ENCODE results near the gene TMED4. TPM values are rescaled to one million over a fixed set of nuclear protein-coding genes. Genes with fewer than 3 reads are reported as not detected.

The TMED4 gene
- total RNA-seq, 1 experiment from 2014 or later: 79.5 TPM

GRCh38 chr7:44621034-44621749 lies 39.2 kb upstream of the TMED4 start:
- ChIA-PET CTCF (no interaction called here), POLR2A (ENCODE audit: low non-redundant PET) (no interaction called here)
- Histone ChIP-seq H3K9me3 (ENCODE audit: low read depth, low read length, poor library complexity, severe bottlenecking) (no peaks in the 10 kb centered on the region), H3K4me3 (ENCODE audit: low read depth, low read length, poor library complexity, severe bottlenecking) (no peak overlapping the region), H3K27me3 (replicated peaks; ENCODE audit: insufficient read depth, low read depth, low read length, poor library complexity) (no peaks in the 10 kb centered on the region), H3K4me1 (ENCODE audit: insufficient read depth, low read length, poor library complexity, severe bottlenecking) (peaks cover 4% of the 10 kb centered on the region), H3K36me3 (ENCODE audit: insufficient read depth, low read length, poor library complexity, severe bottlenecking) (peaks cover 9% of the 10 kb centered on the region), H3K27ac (ENCODE audit: low read depth, low read length, poor library complexity, severe bottlenecking) (no peak overlapping the region)
- no TSS peak for BruUV-seq (replicated peaks)
- TF ChIP-seq EZH2 (IDR thresholded peaks at IDR 0.05; ENCODE audit: borderline replicate concordance, low read depth, low read length, poor library complexity, severe bottlenecking) (no peak), CTCF (conservative IDR thresholded peaks at IDR 0.05; ENCODE audit: low read depth, low read length) (no peak)
- no peak for DNase-seq (ENCODE audit: low spot score)
- intact Hi-C loops (cut with micrococcal nuclease; ENCODE audit: unreplicated experiment): no loop called here

GRCh38 chr7:44618753-44619152 lies 36.7 kb upstream of the TMED4 start:
- intact Hi-C loops (cut with micrococcal nuclease; ENCODE audit: unreplicated experiment): no loop called here
- Histone ChIP-seq H3K4me3 (ENCODE audit: low read depth, low read length, poor library complexity, severe bottlenecking) (no peak overlapping the region), H3K4me1 (ENCODE audit: insufficient read depth, low read length, poor library complexity, severe bottlenecking) (peaks cover 4% of the 10 kb centered on the region), H3K27me3 (replicated peaks; ENCODE audit: insufficient read depth, low read depth, low read length, poor library complexity) (no peaks in the 10 kb centered on the region), H3K9me3 (ENCODE audit: low read depth, low read length, poor library complexity, severe bottlenecking) (no peaks in the 10 kb centered on the region), H3K36me3 (ENCODE audit: insufficient read depth, low read length, poor library complexity, severe bottlenecking) (peaks cover 5% of the 10 kb centered on the region), H3K27ac (ENCODE audit: low read depth, low read length, poor library complexity, severe bottlenecking) (no peak overlapping the region)
- BruUV-seq (replicated peaks): no TSS peak
- ChIA-PET CTCF (no interaction called here), POLR2A (ENCODE audit: low non-redundant PET) (no interaction called here)
- TF ChIP-seq EZH2 (IDR thresholded peaks at IDR 0.05; ENCODE audit: borderline replicate concordance, low read depth, low read length, poor library complexity, severe bottlenecking) (no peak), CTCF (conservative IDR thresholded peaks at IDR 0.05; ENCODE audit: low read depth, low read length) (no peak)
- DNase-seq (ENCODE audit: low spot score): no peak

- intact Hi-C loops (cut with micrococcal nuclease; ENCODE audit: unreplicated experiment): no loop called here
- DNase-seq (ENCODE audit: low spot score): no peak
- BruUV-seq (replicated peaks): no TSS peak
- no peak overlapping the region for H3K27ac ChIP-seq (ENCODE audit: low read depth, low read length, poor library complexity, severe bottlenecking)
- no peaks in the 10 kb centered on the region for H3K9me3 ChIP-seq (ENCODE audit: low read depth, low read length, poor library complexity, severe bottlenecking)
- no peaks in the 10 kb centered on the region for H3K27me3 ChIP-seq (replicated peaks; ENCODE audit: insufficient read depth, low read depth, low read length, poor library complexity)
- ChIA-PET CTCF (no interaction called here), POLR2A (ENCODE audit: low non-redundant PET) (no interaction called here)
- H3K4me1 ChIP-seq (ENCODE audit: insufficient read depth, low read length, poor library complexity, severe bottlenecking): peaks cover 4% of the 10 kb centered on the region
- H3K4me3 ChIP-seq (ENCODE audit: low read depth, low read length, poor library complexity, severe bottlenecking): no peak overlapping the region
- TF ChIP-seq CTCF (conservative IDR thresholded peaks at IDR 0.05; ENCODE audit: low read depth, low read length) (no peak), EZH2 (IDR thresholded peaks at IDR 0.05; ENCODE audit: borderline replicate concordance, low read depth, low read length, poor library complexity, severe bottlenecking) (no peak)
- H3K36me3 ChIP-seq (ENCODE audit: insufficient read depth, low read length, poor library complexity, severe bottlenecking): peaks cover 5% of the 10 kb centered on the region
Observed at GRCh38 chr7:44618045-44618444, 36.0 kb upstream of the TMED4 start.
